Ovary (tissue), 9 donors: Measurements from ENCODE around the gene GADD45G. TPM values are rescaled to one million over a fixed set of nuclear protein-coding genes. Genes with fewer than 3 reads are reported as not detected.
A peak's percentile ranks its signal among the peaks of the same experiment; 100 is the strongest.

Source experiments
- DNase-seq, 5 donors: peaks; one replicate each; pipeline ENCODE4 v3.0.0-alpha.2; 2019 to 2020
- H3K27ac ChIP-seq, 2 donors: fragments of 200-600 bp; one replicate each; pipeline versions ENCODE4 v1.5.1 to v1.8.0; 2019 to 2022
- H3K27me3 ChIP-seq: fragments of 200-600 bp; one replicate; pipeline ENCODE4 v1.8.0; 2022
- H3K36me3 ChIP-seq: fragments of 200-600 bp; sonication (generic); one replicate; pipeline ENCODE4 v1.5.1; 2019
- H3K4me1 ChIP-seq: one replicate; pipeline ENCODE4 v1.8.1; 2013; ENCODE audit warnings: mild to moderate bottlenecking, moderate library complexity; ENCODE audit not compliant: insufficient read depth
- H3K4me3 ChIP-seq: fragments of 200-600 bp; sonication (generic); one replicate; pipeline ENCODE4 v1.5.1; 2017
- H3K9me3 ChIP-seq, 2 donors: fragments of 200-600 bp in 1 of 2; sonication (generic) in 1 of 2; one replicate each; pipeline versions ENCODE4 v1.5.1 to v1.8.1; 2013 to 2019; ENCODE audit warnings: mild to moderate bottlenecking in 1 of 2, moderate library complexity in 1 of 2
- EP300 ChIP-seq: sonication (generic); formaldehyde crosslinking; IDR thresholded peaks from one replicate; pipeline ENCODE4 v1.6.1; 2017; ENCODE audit warnings: antibody characterized with exemption
- POLR2A ChIP-seq: fragments of 450-650 bp; IDR thresholded peaks from one replicate; pipeline ENCODE4 v1.6.1; 2017; ENCODE audit warnings: antibody characterized with exemption, mild to moderate bottlenecking, moderate library complexity
- WGBS, 3 donors: extraction: QIAGEN DNeasy Blood & Tissue Kit in 1 of 3; methylation state at CpG; one replicate each; pipeline versions ENCODE4 v1.1.5 to v1.1.7; 2013 to 2017; 5-methylcytosine and 5-hydroxymethylcytosine counted together
- intact Hi-C, 4 donors: fragments of 100-400 bp; cut with DNase I; formaldehyde crosslinking; loops; one replicate each; pipeline versions ENCODE4 v1.11.0 to v1.15.1; 2022 to 2023
- polyA plus RNA-seq, 2 donors: library from polyadenylated mRNA; stranded (reverse); fragments of 200-250 nt in 1 of 2; fragments of 350-450 nt in 1 of 2; fragmentation: Illumina TruSeq in 1 of 2; extraction: RNeasy Lipid Tissue Mini Kit (QIAGEN cat#74804) in 1 of 2; gene quantifications; one replicate each; pipeline ENCODE4 v1.2.3, GENCODE V29; 2013 to 2014
- total RNA-seq, 7 donors: library from RNA; depleted of rRNA in 2 of 7; stranded (reverse); fragments of >200 nt in 2 of 7; fragmentation: NEBNext Ultra II Directional in 3 of 7; extraction: Animal tissue kit (Norgen Biotek cat#: 25700) in 3 of 7; gene quantifications; one replicate each; pipeline versions ENCODE4 v1.1.0 to v1.2.4, GENCODE V29; 2016 to 2023
- TF ChIP-seq, protein P1 (sequence below), 3 donors: fragments of 450-650 bp in 2 of 3; fragments of 200-600 bp in 1 of 3; IDR thresholded peaks; one replicate each; pipeline versions ENCODE4 v1.5.1 to v1.8.0; 2016 to 2022; ENCODE audit warnings: antibody characterized with exemption in 3 of 3, mild to moderate bottlenecking in 1 of 3
- donor health status: DM: no; HTN: no; CAD: no; lungs with moderate emphysema.
- donor health status: DM: no; HTN: no; CAD: no.
- donor health status: Bipolar disorder and iron deficiency.
- donor health status: DM: yes; HTN: yes; CAD: no.
- donor health status: DM: no; HTN: no; CAD: no.
- donor health status: DM: yes; HTN: yes; CAD: no.

Gene GADD45G
- total and polyA plus RNA-seq, 9 donors = 0.60 to 126 (median 23.2) TPM

DNA sequence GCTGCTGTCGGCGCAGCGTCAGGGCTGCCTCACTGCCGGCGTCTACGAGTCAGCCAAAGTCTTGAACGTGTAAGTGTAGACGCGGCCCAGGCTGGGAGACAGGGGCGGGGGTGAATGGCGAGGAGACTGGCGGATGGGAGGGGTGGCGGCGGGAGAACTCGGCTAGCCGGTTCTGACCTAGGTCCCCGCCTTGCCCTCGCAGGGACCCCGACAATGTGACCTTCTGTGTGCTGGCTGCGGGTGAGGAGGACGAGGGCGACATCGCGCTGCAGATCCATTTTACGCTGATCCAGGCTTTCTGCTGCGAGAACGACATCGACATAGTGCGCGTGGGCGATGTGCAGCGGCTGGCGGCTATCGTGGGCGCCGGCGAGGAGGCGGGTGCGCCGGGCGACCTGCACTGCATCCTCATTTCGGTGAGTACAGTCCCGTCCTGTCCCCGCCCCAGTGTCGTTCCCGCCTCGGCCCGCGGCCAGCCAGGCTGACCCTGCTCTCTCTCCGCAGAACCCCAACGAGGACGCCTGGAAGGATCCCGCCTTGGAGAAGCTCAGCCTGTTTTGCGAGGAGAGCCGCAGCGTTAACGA, 745 bp downstream of the GADD45G start:
- intact Hi-C loops = loop anchor here (2.0 to 10.0 kb wide), 10 partner anchors 49 to 495 kb away; no protein-coding TSS in a partner anchor

DNA sequence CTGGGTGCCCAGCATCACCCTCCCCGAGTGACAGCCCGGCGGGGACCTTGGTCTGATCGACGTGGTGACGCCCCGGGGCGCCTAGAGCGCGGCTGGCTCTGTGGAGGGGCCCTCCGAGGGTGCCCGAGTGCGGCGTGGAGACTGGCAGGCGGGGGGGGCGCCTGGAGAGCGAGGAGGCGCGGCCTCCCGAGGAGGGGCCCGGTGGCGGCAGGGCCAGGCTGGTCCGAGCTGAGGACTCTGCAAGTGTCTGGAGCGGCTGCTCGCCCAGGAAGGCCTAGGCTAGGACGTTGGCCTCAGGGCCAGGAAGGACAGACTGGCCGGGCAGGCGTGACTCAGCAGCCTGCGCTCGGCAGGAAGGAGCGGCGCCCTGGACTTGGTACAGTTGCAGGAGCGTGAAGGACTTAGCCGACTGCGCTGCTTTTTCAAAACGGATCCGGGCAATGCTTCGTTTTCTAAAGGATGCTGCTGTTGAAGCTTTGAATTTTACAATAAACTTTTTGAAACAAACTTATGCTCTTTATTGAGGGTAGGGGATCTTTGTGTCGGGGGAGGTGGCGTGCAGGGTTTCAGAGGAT, 1.3 kb downstream of the GADD45G start:
- Histone ChIP-seq H3K4me3 (peak overlapping the region; percentile 74), H3K9me3 (no peaks in the 10 kb centered on the region), H3K4me1 (peaks cover 6% of the 10 kb centered on the region), H3K36me3 (no peaks in the 10 kb centered on the region), H3K27ac (peak overlapping the region; percentile 53 to 80), H3K27me3 (no peaks in the 10 kb centered on the region)
- TF ChIP-seq, protein P1, sequence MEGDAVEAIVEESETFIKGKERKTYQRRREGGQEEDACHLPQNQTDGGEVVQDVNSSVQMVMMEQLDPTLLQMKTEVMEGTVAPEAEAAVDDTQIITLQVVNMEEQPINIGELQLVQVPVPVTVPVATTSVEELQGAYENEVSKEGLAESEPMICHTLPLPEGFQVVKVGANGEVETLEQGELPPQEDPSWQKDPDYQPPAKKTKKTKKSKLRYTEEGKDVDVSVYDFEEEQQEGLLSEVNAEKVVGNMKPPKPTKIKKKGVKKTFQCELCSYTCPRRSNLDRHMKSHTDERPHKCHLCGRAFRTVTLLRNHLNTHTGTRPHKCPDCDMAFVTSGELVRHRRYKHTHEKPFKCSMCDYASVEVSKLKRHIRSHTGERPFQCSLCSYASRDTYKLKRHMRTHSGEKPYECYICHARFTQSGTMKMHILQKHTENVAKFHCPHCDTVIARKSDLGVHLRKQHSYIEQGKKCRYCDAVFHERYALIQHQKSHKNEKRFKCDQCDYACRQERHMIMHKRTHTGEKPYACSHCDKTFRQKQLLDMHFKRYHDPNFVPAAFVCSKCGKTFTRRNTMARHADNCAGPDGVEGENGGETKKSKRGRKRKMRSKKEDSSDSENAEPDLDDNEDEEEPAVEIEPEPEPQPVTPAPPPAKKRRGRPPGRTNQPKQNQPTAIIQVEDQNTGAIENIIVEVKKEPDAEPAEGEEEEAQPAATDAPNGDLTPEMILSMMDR (IDR thresholded peaks at IDR 0.05) = no peak
- TF ChIP-seq EP300 = no peak
- no peak for TF ChIP-seq POLR2A
- 2 to 3% (median 3%) methylated on average over 39 to 40 of the region's 40 CpGs for WGBS, 3 donors
- peak; percentile 74 to 81 (median 76) for DNase-seq
- intact Hi-C loops = loop anchor here (10.0 kb wide), 8 partner anchors 49 to 399 kb away; no protein-coding TSS in a partner anchor

More for the DNA sequence above, 745 bp downstream of the GADD45G start:
- H3K36me3 ChIP-seq = no peaks in the 10 kb centered on the region
- peaks cover 6% of the 10 kb centered on the region for H3K4me1 ChIP-seq
- peak overlapping the region; percentile 74 for H3K4me3 ChIP-seq
- peak; percentile 60 to 75 (median 67) for DNase-seq
- 1% methylated on average over 53 to 57 of the region's 57 CpGs for WGBS, 3 donors
- TF ChIP-seq, protein P1 (IDR thresholded peaks at IDR 0.05) = no peak
- TF ChIP-seq EP300 = no peak
- no peaks in the 10 kb centered on the region for H3K9me3 ChIP-seq
- no peaks in the 10 kb centered on the region for H3K27me3 ChIP-seq
- H3K27ac ChIP-seq = peak overlapping the region; percentile 66 to 80

DNA sequence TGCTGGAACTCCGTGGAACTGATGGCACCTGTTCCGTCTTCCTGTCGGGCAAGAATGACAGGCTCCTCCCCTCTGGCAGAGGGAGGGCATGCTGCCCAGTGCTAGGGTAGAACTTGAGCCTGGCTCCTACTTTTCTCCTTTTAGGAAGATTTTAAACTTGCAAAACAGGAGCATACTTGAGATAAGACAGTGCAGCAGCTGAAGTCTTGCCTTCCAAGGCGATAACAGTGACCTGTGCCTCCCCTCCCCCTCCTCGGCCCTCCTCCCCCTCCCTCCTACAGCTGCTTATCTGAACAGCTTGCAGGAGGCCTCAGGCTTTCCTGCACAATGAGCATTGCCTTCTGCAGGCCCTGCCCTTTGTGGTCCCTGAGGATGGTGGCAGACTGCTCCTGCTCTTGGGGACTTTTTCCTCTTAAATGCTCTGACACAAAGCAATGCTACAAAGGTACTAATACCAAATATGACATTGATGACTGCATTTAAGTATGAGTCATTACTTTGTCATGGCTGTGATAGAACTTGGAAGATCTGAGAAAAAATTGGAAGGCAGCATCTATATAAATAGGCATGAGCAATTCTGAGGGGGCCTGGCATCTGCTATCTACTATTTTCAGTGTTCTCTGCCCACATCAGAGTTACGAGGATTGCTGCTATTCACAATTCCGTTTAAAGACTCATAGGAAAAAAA, 2.0 kb downstream of the GADD45G start:
- no peaks in the 10 kb centered on the region for H3K9me3 ChIP-seq
- no peaks in the 10 kb centered on the region for H3K27me3 ChIP-seq
- WGBS, 3 donors = 21 to 25% (median 21%) methylated on average over 7 of the region's 7 CpGs
- no peaks in the 10 kb centered on the region for H3K36me3 ChIP-seq
- no peak for TF ChIP-seq POLR2A
- TF ChIP-seq, protein P1 (IDR thresholded peaks at IDR 0.05) = no peak
- no peak for TF ChIP-seq EP300
- H3K4me3 ChIP-seq = peak overlapping the region; percentile 74
- intact Hi-C loops = loop anchor here (10.0 kb wide), 8 partner anchors 48 to 398 kb away; no protein-coding TSS in a partner anchor
- peak; percentile 44 to 68 (median 55) for DNase-seq
- H3K4me1 ChIP-seq = peaks cover 6% of the 10 kb centered on the region
- H3K27ac ChIP-seq = peak overlapping the region in 1 of 2 donors; percentile 80

DNA sequence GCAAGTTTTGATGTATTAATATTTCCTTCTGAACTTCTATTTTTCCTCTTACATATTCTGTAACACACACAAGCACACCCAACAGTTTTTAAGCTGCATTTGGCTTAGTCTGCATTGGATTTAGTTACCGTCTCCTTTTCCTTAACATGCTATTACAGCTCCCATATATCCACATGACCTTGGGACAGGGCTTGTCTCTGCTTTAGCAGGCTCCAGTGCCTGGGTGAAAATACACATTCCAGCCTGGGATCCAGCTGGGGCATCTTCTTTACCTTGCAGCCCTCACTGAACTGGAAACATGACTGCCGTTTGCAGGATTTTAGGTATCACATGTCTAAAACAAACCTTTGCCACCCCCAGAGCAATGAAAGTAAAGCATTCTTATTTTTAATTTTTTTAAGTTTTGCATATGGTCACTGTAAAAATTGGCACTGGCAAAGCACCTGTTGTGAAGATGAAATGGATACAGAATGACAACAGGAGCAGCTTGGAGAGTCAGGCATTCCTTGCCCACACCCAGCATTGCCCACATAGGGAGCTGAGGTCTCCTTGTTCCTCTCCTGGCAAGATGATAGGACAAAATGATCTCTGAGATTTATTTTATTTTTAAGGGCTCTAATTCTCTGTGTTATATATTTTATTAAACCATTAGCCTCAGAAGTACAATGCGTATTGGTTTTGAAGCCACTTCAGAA, 4.0 kb downstream of the GADD45G start:
- peak in 1 of 5 donors; percentile 7 for DNase-seq
- no peak overlapping the region for H3K27ac ChIP-seq
- H3K4me3 ChIP-seq = no peak overlapping the region
- no peak for TF ChIP-seq POLR2A
- TF ChIP-seq, protein P1 (IDR thresholded peaks at IDR 0.05) = no peak
- TF ChIP-seq EP300 = no peak
- no peaks in the 10 kb centered on the region for H3K27me3 ChIP-seq
- intact Hi-C loops = loop anchor here (10.0 kb wide), 8 partner anchors 46 to 396 kb away; no protein-coding TSS in a partner anchor
- peaks cover 5% of the 10 kb centered on the region for H3K4me1 ChIP-seq
- no peaks in the 10 kb centered on the region for H3K36me3 ChIP-seq
- 64 to 83% (median 75%) methylated on average over 3 of the region's 3 CpGs for whole genome bisulfite sequencing, 3 donors
- no peaks in the 10 kb centered on the region for H3K9me3 ChIP-seq
